ENCODE data around the gene WDR33. TPM values are rescaled to one million over a fixed set of nuclear protein-coding genes. Genes with fewer than 3 reads are reported as not detected.

The WDR33 gene
- total and polyA plus RNA-seq, 2 of the 13 experiments (the other 11 are each of a cell fraction or from before 2014, with no cell fraction given), result 54.9 to 78.2 TPM

GRCh38 chr2:127701651-127702394 lies 109.1 kb downstream of the WDR33 start (continued):
- no peak for TF ChIP-seq SNAPC4 (CRISPR knock-in tag; IDR thresholded peaks at IDR 0.05)
- no peak for TF ChIP-seq PLRG1 (conservative IDR thresholded peaks at IDR 0.05)
- TF ChIP-seq ZNF800 (CRISPR knock-in tag; IDR thresholded peaks at IDR 0.05), result peak; percentile 97
- peak; percentile 72 for TF ChIP-seq THAP11 (CRISPR knock-in tag; IDR thresholded peaks at IDR 0.05)
- no peak for TF ChIP-seq ZNF7 (CRISPR knock-in tag; IDR thresholded peaks at IDR 0.05)
- TF ChIP-seq REXO4 (CRISPR knock-in tag; IDR thresholded peaks at IDR 0.05; ENCODE audit: borderline replicate concordance), result no peak; the same call in 1 of the 2 replicates
- TF ChIP-seq TRAFD1 (CRISPR knock-in tag; IDR thresholded peaks at IDR 0.05; ENCODE audit: borderline replicate concordance), result no peak
- TF ChIP-seq FOSL2 (CRISPR knock-in tag; IDR thresholded peaks at IDR 0.05), result peak; percentile 37; the same call in 1 of the 2 replicates
- peak; percentile 90 for TF ChIP-seq RBM22 (optimal IDR thresholded peaks at IDR 0.05; ENCODE audit: low read length)
- peak in 1 of 2 experiments; percentile 56; a peak in 1 of 4 replicates for TF ChIP-seq KLF16 (CRISPR knock-in tag; IDR thresholded peaks at IDR 0.05)
- TF ChIP-seq ZNF18 (CRISPR knock-in tag; IDR thresholded peaks at IDR 0.05; ENCODE audit: insufficient replicate concordance), result no peak
- peak; percentile 96 for TF ChIP-seq KMT2A (CRISPR knock-in tag; IDR thresholded peaks at IDR 0.05)
- TF ChIP-seq NR3C1 (CRISPR knock-in tag; IDR thresholded peaks at IDR 0.05), result no peak
- peak; percentile 4; the same call in 1 of the 2 replicates for TF ChIP-seq ZNF570 (CRISPR knock-in tag; IDR thresholded peaks at IDR 0.05; ENCODE audit: borderline replicate concordance)
- 0 out of 2 replicates have a peak, but pooled peaks have one; percentile 66 for TF ChIP-seq ZNF546 (CRISPR knock-in tag; conservative IDR thresholded peaks at IDR 0.05)
- TF ChIP-seq ZNF563 (CRISPR knock-in tag; IDR thresholded peaks at IDR 0.05), result peak; percentile 90
- no peak for TF ChIP-seq ETV6 (CRISPR knock-in tag; conservative IDR thresholded peaks at IDR 0.05)
- peak; percentile 86; the same call in 1 of the 2 replicates for TF ChIP-seq ETS1 (CRISPR knock-in tag; IDR thresholded peaks at IDR 0.05)
